A172 (cell line): ENCODE data around the gene FZR1. TPM values are rescaled to one million over a fixed set of nuclear protein-coding genes. Genes with fewer than 3 reads are reported as not detected.
"Not testable (repeated sequence)": the region's sequence is repeated elsewhere in the genome, so short reads cannot be mapped to it uniquely, and the experiment has no call there.

Experiments used
- DNase-seq: peaks from one replicate; pipeline ENCODE4 v3.0.0-alpha.2; 2015; ENCODE audit warnings: low spot score
- total RNA-seq: library from RNA; depleted of rRNA; stranded (reverse); fragments of >200 nt; shearing (Covaris generic); gene quantifications from 2 replicates; pipeline ENCODE4 v1.2.3, GENCODE V29; 2014

Gene FZR1
- total RNA-seq, 1 experiment from 2014 or later, result 46.2 TPM

DNA sequence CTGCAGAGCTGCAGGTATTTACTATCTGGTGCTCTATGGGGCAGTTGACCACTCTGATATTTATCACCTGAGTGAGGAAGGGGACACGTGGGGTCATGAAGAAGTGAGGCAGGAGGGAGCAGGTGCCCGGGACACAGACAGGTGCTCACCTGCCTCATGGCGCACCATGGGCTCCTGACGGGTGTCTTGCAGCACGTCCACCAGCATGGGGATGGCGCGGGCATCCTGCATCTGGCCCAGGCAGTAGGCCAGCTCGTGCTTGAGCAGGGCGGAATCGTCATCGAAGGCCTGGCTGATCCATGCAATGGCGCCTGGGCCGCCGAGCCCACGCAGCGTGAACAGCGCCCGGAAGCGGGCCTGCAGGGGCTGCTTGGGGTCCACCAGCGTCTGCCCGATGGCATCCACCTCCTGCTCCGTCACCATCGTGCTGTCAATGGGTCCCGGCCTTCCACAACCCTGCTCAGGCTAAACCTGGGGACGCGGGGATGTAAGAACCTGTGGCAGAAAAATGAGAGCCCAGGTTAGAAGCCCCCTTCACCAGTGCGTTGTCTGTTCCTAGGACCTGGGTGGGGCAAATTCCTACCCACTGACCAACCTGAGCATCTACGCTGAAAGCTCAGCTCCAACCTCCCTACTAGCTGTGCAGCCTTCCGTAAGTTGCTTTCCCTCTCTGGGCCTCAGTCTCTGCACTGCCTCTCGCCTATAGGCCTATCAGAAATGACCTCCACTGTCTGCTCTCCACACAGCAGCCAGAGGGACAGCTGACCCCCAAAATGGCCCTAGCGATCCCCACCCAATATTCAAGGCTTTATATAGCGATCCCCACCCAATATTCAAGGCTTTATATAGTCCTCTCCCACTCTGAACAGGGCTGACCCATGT is 9.5 kb upstream of the FZR1 start:
- DNase-seq, result no peak

DNA sequence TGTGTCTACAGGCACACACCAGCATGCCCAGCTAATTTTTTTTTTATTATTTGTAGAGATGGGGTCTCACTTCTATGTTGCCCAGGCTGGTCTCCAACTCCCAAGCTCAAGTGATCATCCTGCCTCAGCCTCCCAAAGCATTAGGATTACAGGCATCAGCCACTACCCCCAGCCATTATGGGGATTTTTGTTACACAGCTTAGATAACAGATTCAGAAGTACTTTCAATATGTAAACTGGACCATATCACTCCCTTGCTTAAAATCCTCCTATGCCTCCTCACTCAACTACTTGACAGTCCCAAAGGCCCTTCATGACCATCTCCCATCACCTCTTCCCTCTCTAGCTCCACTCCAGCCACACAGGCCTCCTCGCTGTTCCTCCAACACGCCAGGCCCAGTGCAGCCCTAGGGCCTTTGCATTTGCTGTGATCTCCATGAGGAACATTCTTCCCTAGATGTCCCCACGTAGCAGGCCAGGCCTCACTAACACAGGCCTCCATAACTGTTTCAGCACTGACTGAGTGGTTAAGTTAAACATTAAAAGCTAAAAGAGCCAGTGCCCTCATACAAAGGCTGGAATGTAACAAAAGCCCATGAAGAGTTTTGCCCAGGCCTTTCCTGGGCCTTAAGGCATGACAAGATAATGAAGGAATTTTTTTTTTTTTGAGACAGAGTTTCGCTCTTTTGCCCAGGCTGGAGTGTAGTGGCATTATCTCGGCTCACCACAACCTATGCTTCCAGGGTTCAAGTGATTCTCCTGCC is 8.2 kb upstream of the FZR1 start:
- no peak for DNase-seq

- DNase-seq, result no peak
Observed at GRCh38 chr19:3499738-3500428, 6.2 kb upstream of the FZR1 start.

DNA sequence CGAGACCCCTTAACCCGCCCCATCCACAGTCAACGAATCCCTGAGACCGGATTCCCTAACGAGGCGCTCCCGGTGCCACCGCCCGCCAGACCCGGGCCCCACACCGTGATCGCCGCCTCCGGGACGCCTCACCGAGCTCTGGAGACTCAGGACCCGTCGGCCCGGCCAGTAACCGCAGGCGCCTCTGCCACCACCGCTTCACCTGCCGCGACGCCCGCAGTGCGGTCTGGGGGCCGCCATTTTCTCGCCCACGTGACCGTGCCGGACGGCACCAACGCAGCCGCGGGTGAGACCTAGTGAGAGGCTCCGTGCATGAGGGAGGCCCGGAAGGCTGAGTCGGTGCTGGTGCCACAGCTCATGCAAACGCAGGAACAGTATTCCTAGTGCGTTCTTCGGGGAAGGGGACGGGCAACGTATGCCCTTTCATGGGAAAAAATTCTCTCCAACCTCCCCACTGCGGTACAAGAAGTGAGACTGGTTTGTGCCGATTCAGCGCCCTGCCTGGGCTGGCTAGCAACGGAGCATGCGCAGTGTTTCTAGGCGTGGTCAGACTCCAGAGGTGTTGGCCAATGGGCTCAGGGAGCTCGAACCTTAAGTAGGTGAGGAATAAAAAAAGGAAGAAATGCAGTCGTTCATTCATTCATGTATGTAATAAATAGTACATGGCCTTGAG is 5.5 kb upstream of the FZR1 start, which contains the start of gene DOHH:
Gene DOHH (minus strand): TSS at position 246 of the 673 bp plus-strand sequence. CDS start 3,860 bp downstream, outside the sequence.
- DNase-seq, result peak; percentile 97

DNA sequence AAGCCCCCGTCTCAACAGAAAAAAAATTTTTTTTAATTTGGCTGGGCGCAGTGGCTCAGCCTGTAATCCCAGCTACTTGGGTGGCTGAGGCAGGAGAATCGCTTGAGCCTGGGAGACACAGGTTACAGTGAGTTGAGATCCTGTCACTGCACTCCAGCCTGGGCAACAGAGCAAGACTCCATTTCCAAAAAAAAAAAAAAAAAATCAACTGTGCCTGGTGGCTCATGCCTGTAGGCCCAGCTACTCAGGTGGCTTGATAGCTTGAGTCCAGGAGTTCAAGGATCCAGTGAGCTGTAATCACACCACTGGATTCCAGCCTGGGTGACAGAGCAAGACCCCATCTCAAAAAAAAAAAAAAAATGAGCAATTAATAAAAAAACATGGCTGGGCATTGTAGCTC is 4.3 kb upstream of the FZR1 start:
- no peak for DNase-seq

- DNase-seq, result peak; percentile 69
Observed at GRCh38 chr19:3503036-3503572, 3.0 kb upstream of the FZR1 start.

DNA sequence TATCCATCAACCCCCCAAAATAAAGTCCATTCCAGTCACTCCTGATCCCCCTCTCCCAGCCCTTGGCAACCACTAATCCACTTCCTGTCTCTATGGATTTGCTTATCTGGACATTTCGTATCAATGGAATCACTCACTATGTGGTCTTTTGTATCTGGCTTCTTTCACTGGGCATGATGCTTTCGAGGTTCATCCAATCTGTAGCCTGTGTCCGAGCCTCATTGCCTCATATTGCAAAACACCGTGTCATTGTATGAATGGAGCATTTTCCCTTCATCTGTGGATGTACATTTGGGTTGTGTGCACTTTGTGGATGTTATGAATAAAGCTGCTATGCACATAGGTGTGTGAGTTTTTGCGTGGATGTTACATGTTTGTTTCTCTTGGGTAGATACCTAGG is 1.4 kb upstream of the FZR1 start:
- DNase-seq, result no peak

- DNase-seq, result no peak
Observed at GRCh38 chr19:3506384-3507340, 551 bp downstream of the FZR1 start.

DNA sequence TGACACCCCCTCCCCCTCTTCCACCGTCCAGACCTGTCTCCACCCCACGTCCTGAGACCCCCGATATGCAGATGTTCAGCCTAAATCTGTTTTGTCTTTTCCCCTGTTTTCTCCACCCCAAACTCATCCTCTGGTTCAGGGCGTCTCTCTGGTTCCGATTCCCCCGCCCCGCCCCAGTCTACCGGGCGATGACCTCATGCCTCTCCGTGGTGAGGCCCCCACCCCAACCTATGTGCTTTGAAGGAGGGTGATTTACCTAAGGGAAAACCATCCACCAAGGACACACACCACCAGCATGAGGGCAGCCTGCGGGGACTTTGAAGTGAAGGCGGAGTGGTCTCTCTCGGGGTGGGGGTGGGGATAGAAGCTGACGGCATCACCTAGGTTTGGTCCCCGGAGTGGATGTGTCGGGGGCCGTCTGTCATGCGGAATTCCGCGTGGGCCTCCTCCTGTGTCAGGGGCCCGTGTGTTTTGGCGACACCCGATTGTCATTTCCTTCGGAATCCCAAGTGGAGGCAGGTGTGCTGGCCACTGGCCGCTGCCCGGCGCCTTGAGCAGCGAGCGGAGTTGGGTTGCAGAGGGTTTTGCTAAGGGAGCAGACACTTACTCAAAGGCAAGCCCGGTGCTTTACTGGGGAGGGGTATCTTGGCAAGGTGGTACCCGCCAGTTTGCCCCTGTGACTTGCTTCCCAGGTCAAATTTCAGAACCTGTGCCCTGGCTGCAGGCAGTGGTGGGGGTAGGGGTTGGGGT is 1.4 kb downstream of the FZR1 start:
- DNase-seq, result peak; percentile 27

DNA sequence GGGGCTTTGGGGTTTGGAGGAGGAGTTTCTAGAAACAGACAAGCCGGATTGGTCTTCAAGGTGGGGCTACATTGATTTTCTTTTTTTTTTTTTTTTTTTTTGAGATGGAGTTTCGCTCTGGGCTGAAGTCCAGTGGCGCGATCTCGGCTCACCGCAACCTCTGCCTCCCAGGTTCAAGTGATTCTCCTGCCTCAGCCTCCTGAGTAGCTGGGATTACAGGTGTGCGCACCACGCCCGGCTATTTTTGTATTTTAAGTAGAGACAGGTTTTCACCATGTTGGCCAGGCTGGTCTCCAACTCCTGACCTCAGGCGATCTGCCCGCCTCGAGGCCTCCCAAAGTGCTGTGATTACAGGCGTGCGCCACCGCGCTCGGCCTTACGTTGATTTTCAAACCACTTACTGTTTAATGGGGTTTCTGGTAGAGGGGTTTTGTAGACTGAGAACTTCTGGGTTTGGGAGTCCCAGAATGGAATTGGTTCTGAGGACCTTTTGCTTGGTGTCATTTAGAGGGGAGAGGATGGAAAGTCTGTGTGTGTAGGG is 2.1 kb downstream of the FZR1 start:
- not testable (repeated sequence) for DNase-seq

- DNase-seq, result peak; percentile 42
Observed at GRCh38 chr19:3508771-3509535, 2.8 kb downstream of the FZR1 start.

- DNase-seq, result peak; percentile 86
Observed at GRCh38 chr19:3509566-3509989, 3.5 kb downstream of the FZR1 start.

DNA sequence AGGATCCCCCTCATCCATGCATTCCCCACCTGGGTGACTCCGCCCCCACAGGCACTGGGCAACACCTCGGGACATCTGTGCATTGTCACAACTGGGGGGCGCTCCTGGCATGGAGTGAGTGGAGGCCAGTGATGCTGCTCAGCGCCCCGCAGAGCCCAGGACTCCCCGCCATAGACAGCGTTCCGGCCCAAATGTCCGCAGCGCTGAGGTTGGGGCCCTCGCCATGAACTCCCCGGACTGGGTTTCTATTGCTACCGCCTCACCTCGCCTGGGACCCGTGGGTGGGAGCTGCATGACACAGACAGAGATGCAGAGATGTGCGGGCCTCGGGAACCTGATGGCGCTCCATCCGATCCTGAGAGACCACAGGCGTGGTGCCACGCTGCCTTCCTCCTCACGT is 4.6 kb downstream of the FZR1 start:
- no peak for DNase-seq

GRCh38 chr19:3511506-3512251 is 5.6 kb downstream of the FZR1 start:
- DNase-seq, result no peak

DNA sequence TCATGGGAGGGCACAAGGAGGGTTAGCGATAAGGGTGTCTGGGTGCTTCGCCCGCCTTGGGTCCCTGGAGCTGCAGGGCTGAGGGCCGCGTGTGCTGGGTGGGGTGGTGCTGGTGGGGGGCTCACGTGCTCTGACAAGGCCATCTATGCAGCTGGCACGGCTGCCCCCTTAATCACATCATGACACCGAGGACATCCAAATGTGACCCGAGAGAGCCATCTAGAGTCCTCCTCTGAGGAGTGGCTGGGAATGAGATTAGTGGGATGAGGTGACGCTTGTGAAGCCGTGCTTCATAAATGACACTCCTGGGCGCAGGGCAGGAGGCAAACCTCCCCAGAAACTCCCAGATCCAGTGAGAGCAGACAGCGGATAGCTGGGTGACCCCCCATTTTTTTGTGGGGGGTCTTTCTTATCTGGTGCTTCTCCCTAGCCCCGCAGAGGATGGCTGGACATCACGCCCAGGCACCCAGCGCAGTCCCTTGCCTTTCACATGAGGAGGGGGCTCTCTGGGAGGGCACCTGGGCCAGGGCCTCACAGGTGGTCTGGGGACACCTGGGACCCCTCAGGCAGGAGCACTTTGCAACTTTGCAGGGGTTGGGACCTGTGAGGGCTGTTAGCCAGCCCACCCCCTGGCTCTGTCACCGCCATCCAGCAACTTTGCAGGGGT is 6.6 kb downstream of the FZR1 start:
- no peak for DNase-seq

DNA sequence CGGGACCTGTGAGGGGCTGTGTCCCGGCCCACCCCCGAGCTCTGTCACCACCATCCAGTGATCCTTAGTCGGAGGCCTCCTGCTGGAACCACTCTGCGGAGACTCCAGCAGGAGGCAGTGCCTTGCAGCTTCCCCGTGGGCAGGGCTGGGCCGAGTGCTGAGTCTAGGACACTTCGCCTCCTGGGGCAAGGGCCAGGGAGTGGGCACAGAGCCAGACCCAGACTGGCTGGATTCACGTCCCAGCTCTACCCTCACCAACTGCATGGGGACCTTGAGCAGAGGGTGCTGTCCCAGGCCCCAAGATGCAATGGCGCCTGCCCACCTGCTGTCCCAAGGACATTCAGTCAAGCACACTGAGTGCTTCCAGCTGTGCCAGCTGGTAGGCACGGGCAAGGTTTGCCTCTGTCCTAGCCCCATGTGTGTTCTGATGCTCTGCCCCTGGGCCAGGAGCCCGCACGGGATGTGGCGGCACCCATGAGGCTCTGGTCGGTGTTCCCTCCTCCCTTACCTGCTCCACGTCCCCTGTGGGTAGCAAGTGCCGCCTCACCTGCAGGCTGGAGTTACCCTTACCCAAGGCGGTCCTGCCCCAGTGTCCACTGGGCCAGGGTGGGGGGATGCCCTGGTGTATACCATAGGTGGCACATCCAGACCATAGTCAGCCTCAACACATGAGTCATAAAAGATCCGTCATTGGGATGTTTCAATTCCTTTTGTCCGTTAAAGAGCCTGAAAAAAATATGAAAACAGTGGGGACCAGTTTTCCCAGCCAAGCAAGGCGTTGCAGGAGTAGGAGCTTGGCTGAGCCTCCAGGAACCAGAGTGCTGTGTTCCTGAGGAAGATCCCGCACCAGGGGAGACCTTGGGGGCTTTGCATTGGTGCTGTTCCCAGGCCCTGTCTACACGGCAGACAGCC is 7.4 kb downstream of the FZR1 start:
- no peak for DNase-seq
